Hypothalamus (tissue), 51 donors: ENCODE data around the gene XKR3.
"Not testable (repeated sequence)": the region's sequence is repeated elsewhere in the genome, so short reads cannot be mapped to it uniquely, and the experiment has no call there.

ENCODE experiments used
- DNase-seq, 51 donors: peaks; one replicate each; lab custom pipeline; 2025; lab: John Stamatoyannopoulos, UW

Gene XKR3

DNA sequence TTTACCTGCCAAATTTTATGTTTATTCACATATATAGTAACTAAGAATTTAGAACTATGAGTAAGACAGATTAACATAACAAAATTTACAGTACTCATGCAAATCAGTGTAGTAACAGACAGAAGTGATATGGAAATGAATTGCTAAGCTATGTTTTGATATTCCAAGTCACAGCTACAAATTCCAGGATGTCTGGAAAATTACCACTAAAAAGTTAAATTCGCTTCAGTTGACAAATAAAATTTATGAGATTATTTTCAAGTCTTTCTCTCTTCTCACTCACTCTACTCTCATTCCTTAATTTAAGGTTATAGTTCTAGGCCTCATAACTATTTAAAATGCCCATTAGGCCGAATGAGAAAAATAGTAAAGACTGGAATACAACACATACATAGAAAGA is 18.1 kb downstream of the XKR3 start:
- no peak for DNase-seq

DNA sequence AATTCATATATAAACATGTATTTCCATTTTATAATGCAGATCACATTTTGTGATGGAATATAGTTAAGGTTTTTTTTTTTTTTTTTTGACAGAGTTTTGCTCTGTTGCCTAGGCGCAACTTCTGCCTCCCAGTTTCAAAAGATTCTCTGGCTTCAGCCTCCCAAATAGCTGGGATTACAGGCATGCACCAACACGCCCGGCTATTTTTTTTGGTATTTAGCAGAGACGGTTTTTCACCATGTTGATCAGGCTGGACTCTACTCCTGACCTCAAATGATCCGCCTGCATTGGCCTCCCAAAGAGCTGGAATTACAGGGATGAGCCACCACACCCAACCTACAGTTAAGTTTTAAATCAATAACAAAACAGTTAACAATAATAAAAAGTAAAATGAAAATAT is 18.8 kb downstream of the XKR3 start:
- DNase-seq: no peak

DNA sequence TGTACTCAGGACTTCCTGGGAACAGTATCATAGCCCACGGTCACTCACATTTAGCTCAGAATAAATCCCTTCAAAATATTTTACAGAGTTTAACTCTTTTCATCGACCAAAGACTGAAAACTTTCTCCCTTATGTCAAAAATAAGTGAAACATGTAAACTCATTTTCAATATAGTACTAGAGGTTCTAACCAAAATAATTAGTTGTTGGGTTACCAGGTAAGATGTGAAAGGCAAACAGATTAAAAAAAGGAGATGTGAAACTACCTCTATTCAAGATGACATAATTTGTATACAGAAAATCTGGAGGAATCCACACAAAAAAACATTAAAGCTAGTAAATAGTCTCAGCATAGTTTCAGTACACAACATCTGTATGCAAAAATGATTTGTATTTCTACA is 20.3 kb downstream of the XKR3 start:
- DNase-seq: no peak

DNA sequence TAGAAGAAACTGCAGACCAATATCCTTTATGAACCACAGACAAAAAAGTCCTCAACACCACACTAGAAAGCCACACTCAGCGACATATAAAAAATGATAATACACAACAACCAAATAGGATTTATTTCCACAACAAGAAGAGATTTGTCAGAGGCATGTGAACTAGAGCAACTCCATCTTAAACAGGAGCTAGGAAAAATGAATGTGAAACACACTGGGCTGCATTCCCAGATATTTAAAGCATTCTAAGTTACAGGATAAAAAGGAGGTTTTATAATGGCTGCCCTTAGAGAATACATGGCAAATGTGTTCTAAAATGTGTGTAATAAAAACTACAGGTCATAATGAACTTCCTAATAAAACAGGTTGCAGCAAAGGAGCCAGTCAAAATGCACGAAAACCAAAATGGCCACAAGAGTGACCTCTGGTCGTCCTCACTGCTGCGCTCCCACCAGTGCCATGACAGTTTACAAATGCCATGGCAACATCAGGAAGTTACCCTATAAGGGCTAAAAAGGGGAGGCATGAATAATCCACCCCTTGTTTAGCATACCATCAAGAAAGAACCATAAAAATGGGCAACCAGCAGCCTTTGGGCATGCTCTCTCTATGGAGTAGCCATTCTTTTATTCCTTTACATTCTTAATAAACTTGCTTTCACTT is 21.8 kb downstream of the XKR3 start:
- no peak for DNase-seq

DNA sequence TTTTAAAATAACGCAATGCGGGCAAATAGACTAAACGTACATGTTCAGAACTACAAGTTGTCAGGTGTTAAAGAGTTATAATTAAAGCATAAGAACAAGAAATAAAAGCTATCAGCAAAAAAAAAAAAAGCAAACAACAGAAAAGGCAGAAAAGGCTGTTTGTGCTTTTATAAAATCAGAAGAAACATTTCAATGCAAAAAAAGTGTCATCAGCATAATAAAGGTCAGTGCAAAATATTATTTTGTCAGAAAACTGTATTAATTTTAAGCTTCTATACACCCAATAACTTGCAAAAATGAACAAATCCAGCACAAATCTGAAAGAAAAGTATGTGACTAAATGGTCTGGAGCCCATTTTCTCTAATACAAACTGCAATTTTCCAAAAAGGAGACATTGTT is 23.6 kb downstream of the XKR3 start:
- no peak for DNase-seq

DNA sequence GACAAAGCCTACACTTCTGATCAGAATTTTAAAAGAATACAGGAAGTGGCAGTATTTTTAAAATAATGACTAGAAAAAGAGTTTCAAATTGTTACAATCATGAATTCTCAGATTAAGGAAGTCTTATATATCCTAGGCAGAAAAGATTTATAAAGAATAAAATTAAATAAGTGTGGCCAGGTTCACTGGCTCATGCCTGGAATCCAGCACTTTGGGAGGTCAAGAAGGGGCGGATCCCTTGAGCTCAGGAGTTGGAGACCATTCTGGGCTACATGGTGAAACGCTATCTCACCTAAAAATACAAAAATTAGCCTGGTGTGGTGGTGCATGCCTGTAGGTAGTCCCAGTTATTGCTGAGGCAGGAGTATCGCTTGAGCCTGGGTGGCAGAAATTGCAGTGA is 24.1 kb downstream of the XKR3 start:
- DNase-seq: no peak

DNA sequence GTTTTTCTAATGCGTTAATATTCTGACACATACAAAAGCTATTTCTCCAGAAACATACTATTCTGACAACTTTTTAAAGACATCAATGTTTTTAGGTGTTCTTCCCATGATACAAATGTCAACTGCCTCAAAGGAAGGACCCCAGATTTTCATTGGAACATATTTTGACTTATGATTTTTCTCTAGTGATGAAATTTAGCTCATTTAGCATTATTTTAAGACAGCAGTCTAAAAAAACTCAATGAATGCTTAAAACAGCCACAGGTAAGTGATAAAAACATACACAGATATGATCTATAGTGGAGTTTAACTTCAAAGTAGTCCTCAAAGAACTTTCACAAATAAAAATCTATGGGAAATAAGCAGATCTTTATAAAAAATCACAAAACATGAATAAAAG is 24.9 kb downstream of the XKR3 start:
- DNase-seq: no peak

DNA sequence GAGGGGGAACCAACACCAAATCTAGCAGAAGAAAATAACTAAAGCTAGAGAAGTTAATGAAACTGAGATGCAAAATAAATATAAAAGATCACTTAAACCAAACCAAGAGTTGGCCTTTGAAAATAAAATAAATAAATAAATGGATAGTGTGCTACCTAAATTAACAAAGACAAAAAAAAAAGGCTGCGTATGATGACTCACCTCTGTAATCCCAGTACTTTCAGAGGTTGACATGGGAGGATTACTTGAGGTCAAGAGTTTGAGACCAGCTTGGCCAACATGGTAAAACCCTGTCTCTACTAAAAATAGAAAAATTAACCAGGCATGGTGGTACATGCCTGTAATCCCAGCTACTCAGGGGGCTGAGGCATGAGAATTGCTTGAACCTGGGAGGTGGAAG is 29.7 kb downstream of the XKR3 start:
- not testable (repeated sequence) for DNase-seq

DNA sequence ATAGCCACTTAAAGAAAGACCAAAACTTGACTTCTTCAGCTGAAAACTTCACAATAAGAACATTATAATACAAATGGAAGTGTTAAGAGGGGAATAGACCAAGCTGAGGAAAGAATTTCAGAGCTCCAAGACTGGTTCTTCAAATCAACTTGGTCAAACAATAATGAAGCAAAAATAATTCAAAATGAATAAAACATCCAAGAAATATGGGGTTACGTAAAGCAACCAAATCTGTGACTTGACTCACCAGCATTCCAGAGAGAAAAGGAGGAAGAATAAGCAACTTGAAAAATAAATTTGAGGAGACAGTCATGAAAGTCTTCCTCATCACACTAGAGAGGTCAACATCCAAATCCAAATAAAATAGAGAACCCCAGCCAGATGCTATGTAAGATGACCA is 31.4 kb downstream of the XKR3 start:
- no peak for DNase-seq

DNA sequence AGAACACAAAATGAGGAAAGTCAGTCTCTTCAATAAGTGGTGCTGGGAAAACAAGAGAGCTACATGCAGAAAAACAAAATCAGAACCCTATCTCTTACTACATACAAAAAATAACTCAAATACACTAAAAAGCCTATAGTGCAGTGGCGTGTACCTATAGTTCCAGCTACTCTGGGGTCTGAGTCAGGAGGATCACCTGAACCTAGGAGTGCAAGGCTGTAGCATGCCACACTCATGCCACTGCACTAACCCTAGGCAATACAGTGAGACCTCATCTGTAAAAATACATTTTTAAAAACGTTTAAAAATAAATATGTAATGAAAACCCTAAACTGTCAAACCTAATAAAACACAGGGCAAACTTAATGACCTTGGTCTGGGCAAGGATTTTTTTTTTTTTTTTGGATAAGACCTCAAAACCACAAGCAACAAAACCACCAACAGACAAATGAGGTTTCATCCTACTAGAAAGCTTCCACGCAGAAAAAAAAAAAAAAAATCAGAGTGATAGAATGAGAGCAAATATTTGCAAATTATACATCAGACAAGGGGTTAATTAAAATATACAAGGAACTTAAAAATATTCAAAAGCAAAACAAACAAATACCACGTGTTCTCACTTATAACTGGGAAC is 35.2 kb downstream of the XKR3 start:
- no peak for DNase-seq

DNA sequence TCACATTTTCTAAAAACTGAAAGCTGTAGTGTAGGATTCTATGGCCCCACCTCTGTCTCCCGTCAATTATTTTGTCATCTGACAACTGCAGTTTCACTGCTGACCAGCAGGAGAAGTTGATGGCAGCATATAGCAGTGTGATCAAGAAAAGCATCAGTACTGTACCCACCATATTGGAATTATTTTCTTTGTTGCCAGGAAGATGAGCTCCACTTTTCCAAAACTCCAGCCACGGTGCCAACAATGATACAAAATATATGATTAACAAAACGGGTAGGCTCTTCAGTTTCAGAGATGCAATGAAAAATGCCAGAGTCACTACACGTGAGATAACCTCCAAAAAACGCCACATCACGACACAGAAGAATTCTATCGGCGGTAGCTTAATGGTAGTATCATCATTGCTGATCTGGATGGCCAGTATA is 41.3 kb downstream of the XKR3 start:
- no peak for DNase-seq

DNA sequence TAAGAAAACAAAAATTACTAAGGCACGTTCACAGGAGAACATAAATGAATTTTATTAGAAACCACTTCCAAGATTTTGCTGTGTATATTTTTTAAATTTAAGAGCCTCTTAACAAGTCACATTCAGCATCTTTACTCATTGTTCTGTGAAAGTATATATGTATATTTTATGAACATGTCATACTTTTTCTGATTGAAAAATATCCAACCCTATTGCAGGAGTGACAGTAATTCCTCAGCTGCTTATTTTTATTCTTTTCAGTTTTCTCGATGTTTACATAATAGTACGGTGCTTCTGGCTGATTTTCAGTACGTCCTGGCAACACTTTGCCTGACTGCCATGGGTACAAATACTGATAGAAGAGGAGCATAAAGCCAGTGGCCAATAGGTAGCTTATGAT is 41.8 kb downstream of the XKR3 start:
- DNase-seq: no peak

DNA sequence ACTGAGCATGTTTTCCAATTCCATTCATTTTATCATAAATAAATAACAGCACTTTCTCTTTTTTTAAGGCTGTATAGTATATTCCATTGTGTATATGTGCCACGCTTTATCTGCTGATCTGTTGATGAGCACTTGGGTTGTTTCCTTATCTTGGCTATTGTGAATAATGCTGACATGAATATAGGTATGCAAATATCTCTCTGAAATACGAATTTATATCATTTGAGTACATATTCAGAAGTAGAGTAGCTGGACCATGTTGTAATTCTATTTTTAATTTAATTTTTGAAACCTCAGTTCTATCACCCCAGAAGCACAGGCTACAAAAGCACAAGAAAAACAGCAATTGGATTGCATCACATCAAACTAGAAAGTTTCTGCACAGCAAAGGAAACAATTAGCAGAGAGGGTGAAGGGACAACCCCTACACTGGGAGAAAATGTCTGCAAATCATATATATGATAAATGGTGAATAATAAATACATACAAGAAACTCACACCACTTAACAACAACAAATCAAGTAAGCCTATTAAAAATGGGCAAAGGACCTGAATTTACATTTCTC is 43.4 kb downstream of the XKR3 start:
- no peak for DNase-seq

DNA sequence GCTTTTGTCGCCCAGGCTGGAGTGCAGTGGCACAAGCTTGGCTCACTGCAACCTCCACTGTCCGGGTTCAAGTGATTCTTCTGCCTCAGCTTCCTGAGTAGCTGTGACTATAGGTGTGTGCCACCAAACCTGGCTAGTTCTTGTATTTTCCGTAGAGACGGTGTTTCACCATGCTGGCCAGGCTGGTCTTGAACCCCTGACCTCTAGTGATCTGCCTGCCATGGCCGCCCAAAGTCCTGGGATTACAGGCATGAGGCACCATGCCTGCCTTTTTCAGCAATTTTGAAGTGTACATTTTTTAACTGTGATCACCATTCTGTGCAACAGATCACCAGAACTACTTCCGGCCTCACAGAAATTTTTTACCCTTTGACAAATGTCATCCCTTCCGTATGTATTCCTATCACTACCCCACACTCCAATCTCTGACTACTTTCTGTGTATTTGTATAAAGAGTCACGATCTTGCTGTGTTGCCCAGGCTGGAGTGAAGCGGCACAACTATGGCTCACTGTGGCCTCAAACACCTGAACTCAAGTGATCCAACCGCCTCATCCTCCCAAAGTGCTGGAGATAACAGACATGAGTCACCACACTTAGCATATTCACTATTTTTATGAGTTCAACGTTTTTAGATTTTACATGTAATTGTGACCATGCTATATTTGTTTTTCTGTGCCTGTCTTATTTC is 44.0 kb downstream of the XKR3 start:
- DNase-seq: no peak

DNA sequence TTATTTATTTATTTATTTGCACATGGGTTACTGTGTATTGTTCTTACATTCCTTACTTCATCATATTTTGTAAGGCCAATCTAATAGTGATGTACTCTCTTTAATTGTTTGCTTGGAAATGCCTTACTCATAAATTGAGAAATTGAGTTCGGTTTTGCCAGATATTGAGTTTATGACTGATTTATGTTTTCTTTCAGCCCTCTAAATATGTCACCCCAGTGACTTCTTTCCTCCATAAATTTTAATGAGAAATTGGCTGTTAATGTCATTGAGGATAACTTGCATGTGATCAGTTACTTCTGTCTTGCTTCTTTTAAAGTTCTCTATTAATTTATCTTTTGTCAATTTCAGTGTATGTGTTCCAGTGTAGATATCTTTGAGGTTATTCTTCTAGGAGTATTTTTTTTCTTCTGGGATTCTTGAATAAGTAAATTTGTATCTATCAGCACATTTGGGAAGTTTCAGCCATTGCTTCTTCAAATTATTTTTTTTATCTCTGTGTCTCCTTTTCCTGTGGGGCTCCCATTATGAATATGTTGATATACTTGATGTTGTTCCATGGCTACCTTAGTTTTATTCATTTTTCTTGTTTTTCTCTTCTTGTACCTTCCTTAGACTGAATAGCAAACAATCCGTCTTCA is 47.8 kb downstream of the XKR3 start:
- no peak for DNase-seq

DNA sequence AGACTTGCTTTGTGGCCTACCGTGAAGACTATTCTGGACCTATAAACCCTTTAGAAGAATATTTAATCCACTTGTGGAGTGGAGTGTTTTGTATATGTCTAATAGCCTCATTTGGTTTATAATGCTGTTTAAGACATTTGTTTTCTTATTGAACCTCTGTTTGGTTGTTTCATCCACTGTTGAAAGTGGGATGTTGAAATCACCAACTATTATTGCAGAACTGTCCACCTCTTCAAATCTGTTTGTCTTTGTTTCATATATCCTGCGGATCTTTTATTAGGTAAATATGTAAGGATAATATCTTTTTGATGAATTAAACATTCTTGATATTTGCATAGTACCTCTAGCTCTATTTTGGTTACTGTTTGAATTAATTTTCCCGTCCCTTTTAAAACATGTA is 49.1 kb downstream of the XKR3 start:
- no peak for DNase-seq

DNA sequence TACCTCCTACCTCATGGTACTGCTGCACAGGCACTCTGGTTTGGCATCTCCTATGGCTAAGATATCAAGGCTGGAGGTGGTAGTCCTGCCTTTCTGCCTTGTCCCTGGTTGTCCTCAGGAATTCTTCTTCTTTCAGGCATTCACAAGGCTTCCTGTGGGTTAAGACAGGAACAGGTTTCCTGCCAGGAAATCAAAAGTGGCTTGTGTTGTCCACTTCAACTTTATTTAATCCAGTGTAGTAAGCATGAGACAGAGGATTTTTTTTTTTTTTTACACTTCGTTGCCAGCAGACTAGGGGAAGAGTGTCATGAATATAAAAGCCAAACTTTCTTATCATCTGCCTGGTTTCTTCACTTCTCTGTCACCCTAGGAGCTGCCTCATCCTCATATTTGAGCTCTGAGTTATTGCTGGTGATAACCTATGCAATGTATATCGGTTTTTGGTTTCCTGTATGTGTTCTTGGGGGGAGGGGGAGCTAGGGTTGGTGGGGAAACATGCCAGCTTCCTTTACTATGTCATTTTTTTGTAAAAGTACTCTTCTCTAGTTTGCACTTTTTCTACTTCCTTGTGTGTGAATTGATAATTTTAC is 50.2 kb downstream of the XKR3 start:
- DNase-seq: no peak

DNA sequence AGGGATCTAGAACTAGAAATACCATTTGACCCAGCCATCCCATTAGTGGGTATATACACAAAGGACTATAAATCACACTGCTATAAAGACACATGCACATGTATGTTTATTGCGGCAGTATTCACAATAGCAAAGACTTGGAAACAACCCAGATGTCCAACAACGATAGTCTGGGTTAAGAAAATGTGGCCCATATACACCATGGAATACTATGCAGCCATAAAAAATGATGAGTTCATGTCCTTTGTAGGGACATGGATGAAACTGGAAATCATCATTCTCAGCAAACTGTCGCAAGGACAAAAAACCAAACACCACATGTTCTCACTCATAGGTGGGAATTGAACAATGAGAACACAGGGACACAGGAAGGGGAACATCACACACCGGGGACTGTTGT is 53.6 kb downstream of the XKR3 start:
- not testable (repeated sequence) for DNase-seq

DNA sequence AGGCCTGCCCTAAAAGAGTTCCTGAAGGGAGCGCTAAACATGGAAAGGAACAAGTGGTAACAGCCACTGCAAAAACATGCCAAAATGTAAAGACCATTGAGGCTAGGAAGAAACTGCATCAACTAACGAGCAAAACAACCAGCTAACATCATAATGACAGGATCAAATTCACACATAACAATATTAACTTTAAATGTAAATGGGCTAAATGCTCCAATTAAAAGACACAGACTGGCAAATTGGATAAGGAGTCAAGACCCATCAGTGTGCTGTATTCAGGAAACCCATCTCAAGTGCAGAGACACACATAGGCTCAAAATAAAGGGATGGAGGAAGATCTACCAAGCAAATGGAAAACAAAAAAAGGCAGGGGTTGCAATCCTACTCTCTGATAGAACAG is 57.3 kb downstream of the XKR3 start:
- not testable (repeated sequence) for DNase-seq

DNA sequence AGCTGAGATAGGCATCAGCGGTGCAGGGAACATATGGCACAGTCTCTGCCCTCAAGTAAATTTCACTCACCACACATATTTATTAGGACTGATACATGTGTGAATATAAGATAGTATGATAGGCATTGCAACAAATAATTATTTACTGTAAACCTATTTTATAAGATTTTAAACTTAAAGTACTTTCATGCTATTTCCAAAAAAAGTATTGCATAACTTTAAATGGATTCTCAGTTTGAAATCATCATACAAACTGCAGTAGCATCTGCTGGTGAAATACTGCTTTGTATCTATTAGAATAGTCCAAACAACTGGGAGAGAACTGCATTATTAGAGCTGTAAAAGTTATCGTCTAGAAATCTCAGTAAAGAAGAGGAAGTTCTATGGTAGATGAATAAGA is 63.0 kb downstream of the XKR3 start:
- DNase-seq: not testable (repeated sequence)

DNA sequence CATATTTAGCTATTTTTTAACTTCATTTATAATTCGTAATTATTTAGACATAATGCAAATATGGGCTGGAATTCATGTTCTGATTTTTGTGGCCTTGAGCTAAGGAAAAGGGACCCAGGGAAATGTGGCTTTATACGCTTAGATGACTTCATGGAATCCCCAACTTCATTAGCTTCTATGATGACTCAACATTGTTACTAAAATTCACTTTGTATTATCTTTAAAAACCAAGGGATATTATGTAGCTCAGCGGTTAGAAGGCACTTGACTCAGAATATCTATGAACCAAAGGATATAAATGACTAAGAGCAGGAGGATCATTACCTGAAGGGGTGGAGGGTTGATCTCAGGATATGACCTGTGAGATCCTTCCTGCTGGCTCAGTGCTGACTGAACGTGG is 64.8 kb downstream of the XKR3 start:
- DNase-seq: not testable (repeated sequence)
